Glutamatergic neuron (in vitro differentiated cells): ENCODE results near the gene RAB3C. TPM values are rescaled to one million over a fixed set of nuclear protein-coding genes. Genes with fewer than 3 reads are reported as not detected.
"Not testable (repeated sequence)": the region's sequence is repeated elsewhere in the genome, so short reads cannot be mapped to it uniquely, and the experiment has no call there.

Experiments
- DNase-seq: peaks from one replicate; pipeline ENCODE4 v3.0.0; 2022
- H3K27ac Mint-ChIP-seq: one replicate; pipeline ENCODE4 v1.8.0; 2020; ENCODE audit warnings: mild to moderate bottlenecking, mixed read lengths, inconsistent platforms; ENCODE audit not compliant: unreplicated experiment
- H3K27me3 Mint-ChIP-seq: one replicate; pipeline ENCODE4 v1.8.0; 2020; ENCODE audit warnings: mild to moderate bottlenecking, moderate library complexity, mixed read lengths, inconsistent platforms; ENCODE audit not compliant: unreplicated experiment
- H3K36me3 Mint-ChIP-seq: one replicate; pipeline ENCODE4 v1.8.0; 2020; ENCODE audit warnings: mild to moderate bottlenecking, mixed read lengths, inconsistent platforms; ENCODE audit not compliant: unreplicated experiment
- H3K4me1 Mint-ChIP-seq: one replicate; pipeline ENCODE4 v1.8.0; 2020; ENCODE audit warnings: mild to moderate bottlenecking, low read depth, mixed read lengths, inconsistent platforms; ENCODE audit not compliant: unreplicated experiment
- H3K4me3 Mint-ChIP-seq: one replicate; pipeline ENCODE4 v1.8.0; 2020; ENCODE audit warnings: mild to moderate bottlenecking, mixed read lengths, inconsistent platforms; ENCODE audit not compliant: unreplicated experiment
- H3K9me3 Mint-ChIP-seq: one replicate; pipeline ENCODE4 v1.8.0; 2020; ENCODE audit warnings: mild to moderate bottlenecking, moderate library complexity, mixed read lengths, inconsistent platforms; ENCODE audit not compliant: unreplicated experiment
- CTCF ChIP-seq: fragments of 200-600 bp; sonication (generic); IDR thresholded peaks from one replicate; pipeline ENCODE4 v1.5.0; 2021; ENCODE audit not compliant: partially characterized antibody, unreplicated experiment
- long read RNA-seq: library from polyadenylated mRNA; unstranded; transcript quantifications from one replicate; pipeline ENCODE4 v2.0.0, GENCODE V29; 2020; ENCODE audit not compliant: unreplicated experiment
- total RNA-seq: library from RNA; stranded (reverse); fragmentation: NEBNext Ultra II Directional; extraction: Animal tissue kit (Norgen Biotek cat#: 25700); gene quantifications from one replicate; pipeline ENCODE4 v1.2.1, GENCODE V29; 2021; ENCODE audit not compliant: unreplicated experiment

RAB3C gene
- total RNA-seq: 36.2 TPM
- long read RNA-seq, full-length matches to known transcripts: 14 of 21 reads
- long read RNA-seq, partial matches to known transcripts: 0 of 21 reads
- long read RNA-seq, other reads (novel, unspliced or antisense): 7 of 21 reads

GRCh38 chr5:58582803-58583491, at the start of gene RAB3C:
TSS of gene RAB3C (plus strand) at chr5:58583075. CDS start at chr5:58583209, 134 bp downstream.
- Mint-ChIP-seq H3K9me3 (peaks cover 4% of the 10 kb centered on the region), H3K4me3 (peak within 1 kb of the TSS; percentile 98), H3K27me3 (peaks cover 10% of the 10 kb centered on the region), H3K36me3 (no peaks in the 10 kb centered on the region), H3K27ac (peak within 1 kb of the TSS; percentile 95), H3K4me1 (no peaks in the 10 kb centered on the region)
- DNase-seq: peak; percentile 95
- TF ChIP-seq CTCF: no peak

- not testable (repeated sequence) for DNase-seq, H3K27me3 Mint-ChIP-seq, H3K4me1 Mint-ChIP-seq, H3K27ac Mint-ChIP-seq, H3K9me3 Mint-ChIP-seq, H3K4me3 Mint-ChIP-seq, H3K36me3 Mint-ChIP-seq
These were observed 40.9 kb upstream of the RAB3C start for GRCh38 chr5:58541935-58542334.

GRCh38 chr5:58542709-58543108, 40.2 kb upstream of the RAB3C start:
- DNase-seq: no peak
- H3K27me3 Mint-ChIP-seq: peaks cover 2% of the 10 kb centered on the region
- H3K4me1 Mint-ChIP-seq: no peaks in the 10 kb centered on the region

GRCh38 chr5:58543723-58544122, 39.2 kb upstream of the RAB3C start:
- no peak for TF ChIP-seq CTCF
- Mint-ChIP-seq H3K27me3 (peaks cover 2% of the 10 kb centered on the region), H3K4me3 (no peak overlapping the region), H3K4me1 (no peaks in the 10 kb centered on the region), H3K9me3 (peaks cover 2% of the 10 kb centered on the region), H3K27ac (no peak overlapping the region), H3K36me3 (no peaks in the 10 kb centered on the region)
- DNase-seq: no peak

More at GRCh38 chr5:58542709-58543108, 40.2 kb upstream of the RAB3C start:
- no peaks in the 10 kb centered on the region for H3K36me3 Mint-ChIP-seq
- peaks cover 2% of the 10 kb centered on the region for H3K9me3 Mint-ChIP-seq
- H3K27ac Mint-ChIP-seq: no peak overlapping the region
- no peak overlapping the region for H3K4me3 Mint-ChIP-seq
- TF ChIP-seq CTCF: no peak

- no peak for TF ChIP-seq CTCF
- Mint-ChIP-seq H3K36me3 (no peaks in the 10 kb centered on the region), H3K4me1 (no peaks in the 10 kb centered on the region), H3K27me3 (peaks cover 2% of the 10 kb centered on the region), H3K4me3 (no peak overlapping the region), H3K9me3 (no peaks in the 10 kb centered on the region), H3K27ac (no peak overlapping the region)
- no peak for DNase-seq
These were observed 38.7 kb upstream of the RAB3C start for GRCh38 chr5:58544195-58544594.
